Glutamatergic neuron (in vitro differentiated cells): ENCODE results near the gene AGER. TPM values are rescaled to one million over a fixed set of nuclear protein-coding genes. Genes with fewer than 3 reads are reported as not detected.

Source experiments
- DNase-seq: peaks from one replicate; pipeline ENCODE4 v3.0.0; 2022
- H3K27ac Mint-ChIP-seq: one replicate; pipeline ENCODE4 v1.8.0; 2020; ENCODE audit warnings: mild to moderate bottlenecking, mixed read lengths, inconsistent platforms; ENCODE audit not compliant: unreplicated experiment
- H3K27me3 Mint-ChIP-seq: one replicate; pipeline ENCODE4 v1.8.0; 2020; ENCODE audit warnings: mild to moderate bottlenecking, moderate library complexity, mixed read lengths, inconsistent platforms; ENCODE audit not compliant: unreplicated experiment
- H3K36me3 Mint-ChIP-seq: one replicate; pipeline ENCODE4 v1.8.0; 2020; ENCODE audit warnings: mild to moderate bottlenecking, mixed read lengths, inconsistent platforms; ENCODE audit not compliant: unreplicated experiment
- H3K4me1 Mint-ChIP-seq: one replicate; pipeline ENCODE4 v1.8.0; 2020; ENCODE audit warnings: mild to moderate bottlenecking, low read depth, mixed read lengths, inconsistent platforms; ENCODE audit not compliant: unreplicated experiment
- H3K4me3 Mint-ChIP-seq: one replicate; pipeline ENCODE4 v1.8.0; 2020; ENCODE audit warnings: mild to moderate bottlenecking, mixed read lengths, inconsistent platforms; ENCODE audit not compliant: unreplicated experiment
- H3K9me3 Mint-ChIP-seq: one replicate; pipeline ENCODE4 v1.8.0; 2020; ENCODE audit warnings: mild to moderate bottlenecking, moderate library complexity, mixed read lengths, inconsistent platforms; ENCODE audit not compliant: unreplicated experiment
- total RNA-seq: library from RNA; stranded (reverse); fragmentation: NEBNext Ultra II Directional; extraction: Animal tissue kit (Norgen Biotek cat#: 25700); gene quantifications from one replicate; pipeline ENCODE4 v1.2.1, GENCODE V29; 2021; ENCODE audit not compliant: unreplicated experiment
- TF ChIP-seq, protein P1 (sequence below): fragments of 200-600 bp; sonication (generic); IDR thresholded peaks from one replicate; pipeline ENCODE4 v1.5.0; 2021; ENCODE audit not compliant: partially characterized antibody, unreplicated experiment

The AGER gene
- total RNA-seq, 1 donor from 2014 or later: 13.2 TPM

DNA sequence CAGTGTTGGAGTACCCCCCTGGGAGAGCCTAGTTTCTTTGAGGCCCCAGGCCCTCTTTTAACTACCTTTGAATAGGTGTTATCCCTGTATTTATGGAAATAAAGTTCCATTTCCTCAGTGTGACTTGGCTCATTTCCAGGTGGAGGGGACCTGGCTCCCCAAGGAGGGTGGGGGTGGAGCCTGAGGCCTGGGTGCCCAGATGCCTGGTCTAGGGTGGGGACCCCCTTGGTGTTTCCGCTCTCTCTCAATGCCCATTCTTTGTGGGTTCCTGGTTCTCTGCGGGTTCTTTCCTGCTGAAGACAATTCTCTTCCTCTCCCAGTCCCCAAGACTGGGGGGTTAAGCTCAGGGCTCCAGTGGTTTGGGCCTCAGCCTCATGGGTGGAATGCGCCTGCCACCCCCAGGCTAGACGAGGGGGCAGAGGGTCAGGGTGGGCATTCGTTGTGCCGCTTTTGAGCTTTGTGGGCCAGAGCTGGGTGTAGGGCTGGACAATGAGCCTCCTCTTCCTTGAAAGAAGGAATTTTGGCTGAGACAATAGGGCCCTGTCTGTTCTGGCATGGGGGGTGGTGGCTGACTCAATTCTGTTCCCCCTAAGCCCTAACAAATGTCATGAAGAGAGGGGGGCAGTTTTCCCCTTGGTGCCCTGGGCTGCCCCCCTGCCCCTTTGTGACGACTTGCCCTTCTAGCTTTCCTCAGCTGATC is 20.3 kb downstream of the AGER start:
- TF ChIP-seq, protein P1, sequence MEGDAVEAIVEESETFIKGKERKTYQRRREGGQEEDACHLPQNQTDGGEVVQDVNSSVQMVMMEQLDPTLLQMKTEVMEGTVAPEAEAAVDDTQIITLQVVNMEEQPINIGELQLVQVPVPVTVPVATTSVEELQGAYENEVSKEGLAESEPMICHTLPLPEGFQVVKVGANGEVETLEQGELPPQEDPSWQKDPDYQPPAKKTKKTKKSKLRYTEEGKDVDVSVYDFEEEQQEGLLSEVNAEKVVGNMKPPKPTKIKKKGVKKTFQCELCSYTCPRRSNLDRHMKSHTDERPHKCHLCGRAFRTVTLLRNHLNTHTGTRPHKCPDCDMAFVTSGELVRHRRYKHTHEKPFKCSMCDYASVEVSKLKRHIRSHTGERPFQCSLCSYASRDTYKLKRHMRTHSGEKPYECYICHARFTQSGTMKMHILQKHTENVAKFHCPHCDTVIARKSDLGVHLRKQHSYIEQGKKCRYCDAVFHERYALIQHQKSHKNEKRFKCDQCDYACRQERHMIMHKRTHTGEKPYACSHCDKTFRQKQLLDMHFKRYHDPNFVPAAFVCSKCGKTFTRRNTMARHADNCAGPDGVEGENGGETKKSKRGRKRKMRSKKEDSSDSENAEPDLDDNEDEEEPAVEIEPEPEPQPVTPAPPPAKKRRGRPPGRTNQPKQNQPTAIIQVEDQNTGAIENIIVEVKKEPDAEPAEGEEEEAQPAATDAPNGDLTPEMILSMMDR: no peak
- H3K4me3 Mint-ChIP-seq: peak overlapping the region; percentile 43
- H3K36me3 Mint-ChIP-seq: no peaks in the 10 kb centered on the region
- DNase-seq: no peak
- peaks cover 21% of the 10 kb centered on the region for H3K9me3 Mint-ChIP-seq
- no peak overlapping the region for H3K27ac Mint-ChIP-seq
- peaks cover 18% of the 10 kb centered on the region for H3K27me3 Mint-ChIP-seq
- H3K4me1 Mint-ChIP-seq: peaks cover 10% of the 10 kb centered on the region

DNA sequence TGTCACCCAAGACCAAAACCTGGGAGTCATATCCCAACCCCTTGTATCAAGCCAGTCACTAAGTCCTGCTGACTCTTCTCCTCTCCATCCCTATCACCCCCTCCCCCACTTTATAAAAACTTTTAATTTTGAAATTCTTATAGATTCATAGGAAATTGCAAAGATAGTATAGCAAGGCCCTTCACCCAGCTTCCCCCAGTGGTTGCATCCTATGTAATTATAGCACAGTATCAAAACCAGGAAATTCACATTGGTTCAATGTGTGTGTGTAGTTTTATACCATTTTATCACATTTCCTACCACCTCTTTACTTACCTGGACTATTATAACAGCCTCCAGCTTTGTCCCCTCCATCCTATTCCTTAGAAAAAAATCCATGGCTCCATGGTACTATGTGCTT is 26.0 kb downstream of the AGER start:
- no peak for DNase-seq
- Mint-ChIP-seq H3K27ac (no peak overlapping the region), H3K36me3 (no peaks in the 10 kb centered on the region), H3K27me3 (peaks cover 9% of the 10 kb centered on the region), H3K4me3 (no peak overlapping the region), H3K9me3 (peaks cover 8% of the 10 kb centered on the region), H3K4me1 (peaks cover 7% of the 10 kb centered on the region)
- TF ChIP-seq, protein P1: no peak

DNA sequence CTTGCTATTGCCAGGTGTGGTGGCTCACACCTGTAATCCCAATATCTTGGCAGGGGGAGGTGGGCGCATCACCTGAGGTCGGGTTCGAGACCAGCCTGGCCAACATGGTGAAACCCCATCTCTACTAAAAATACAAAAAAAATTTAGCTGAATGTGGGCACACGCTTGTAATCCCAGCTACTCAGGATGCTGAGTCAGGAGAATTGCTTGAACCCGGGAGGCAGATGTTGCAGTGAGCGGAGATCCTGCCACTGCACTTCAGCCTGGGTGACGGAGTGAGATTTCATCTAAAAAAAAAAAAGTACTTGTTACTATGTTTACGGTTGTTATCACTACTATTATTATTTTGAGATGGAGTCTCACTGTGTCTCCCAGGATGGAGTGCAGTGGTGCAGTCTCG is 27.2 kb downstream of the AGER start:
- peaks cover 2% of the 10 kb centered on the region for H3K27me3 Mint-ChIP-seq
- no peak overlapping the region for H3K27ac Mint-ChIP-seq
- H3K4me3 Mint-ChIP-seq: no peak overlapping the region

DNA sequence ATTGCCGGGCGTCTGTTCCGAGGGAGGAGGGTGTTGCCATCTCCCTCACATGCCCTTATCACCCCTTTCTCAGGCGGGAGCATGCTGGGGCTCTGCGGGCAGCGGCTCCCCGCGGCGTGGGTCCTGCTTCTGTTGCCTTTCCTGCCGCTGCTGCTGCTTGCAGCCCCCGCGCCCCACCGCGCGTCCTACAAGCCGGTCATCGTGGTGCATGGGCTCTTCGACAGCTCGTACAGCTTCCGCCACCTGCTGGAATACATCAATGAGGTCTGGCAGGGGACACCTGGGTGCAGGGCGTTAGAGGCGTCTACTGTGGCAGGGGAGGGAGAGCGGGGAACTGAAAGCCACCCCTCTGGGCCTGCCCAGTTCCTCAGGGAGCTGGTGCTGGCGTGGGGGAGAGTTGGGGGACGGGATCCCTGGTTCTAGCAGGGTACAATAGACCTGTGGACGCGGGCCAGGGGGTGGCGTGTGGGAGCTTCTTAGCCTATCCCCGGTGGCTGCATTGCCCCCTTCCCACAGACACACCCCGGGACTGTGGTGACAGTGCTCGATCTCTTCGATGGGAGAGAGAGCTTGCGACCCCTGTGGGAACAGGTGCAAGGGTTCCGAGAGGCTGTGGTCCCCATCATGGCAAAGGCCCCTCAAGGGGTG is 29.4 kb downstream of the AGER start:
- peak overlapping the region; percentile 100 for H3K4me3 Mint-ChIP-seq
- H3K4me1 Mint-ChIP-seq: peaks cover 29% of the 10 kb centered on the region
- peak overlapping the region; percentile 95 for H3K27ac Mint-ChIP-seq
- peaks cover 11% of the 10 kb centered on the region for H3K9me3 Mint-ChIP-seq
- DNase-seq: peak; percentile 69
- TF ChIP-seq, protein P1: peak; percentile 29
- no peaks in the 10 kb centered on the region for H3K36me3 Mint-ChIP-seq
- H3K27me3 Mint-ChIP-seq: peaks cover 14% of the 10 kb centered on the region

More for the DNA sequence above, 27.2 kb downstream of the AGER start:
- H3K4me1 Mint-ChIP-seq: peaks cover 18% of the 10 kb centered on the region
- H3K9me3 Mint-ChIP-seq: peaks cover 4% of the 10 kb centered on the region
- H3K36me3 Mint-ChIP-seq: no peaks in the 10 kb centered on the region
- DNase-seq: no peak
- TF ChIP-seq, protein P1: no peak
